Femur (tissue), 1 donor: ENCODE measurements around the gene SLC15A3.
"Not testable (repeated sequence)": the region's sequence is repeated elsewhere in the genome, so short reads cannot be mapped to it uniquely, and the experiment has no call there.

ENCODE experiments used
- DNase-seq: peaks from one replicate; pipeline ENCODE4 v3.0.0-alpha.2; 2017

Gene SLC15A3

DNA sequence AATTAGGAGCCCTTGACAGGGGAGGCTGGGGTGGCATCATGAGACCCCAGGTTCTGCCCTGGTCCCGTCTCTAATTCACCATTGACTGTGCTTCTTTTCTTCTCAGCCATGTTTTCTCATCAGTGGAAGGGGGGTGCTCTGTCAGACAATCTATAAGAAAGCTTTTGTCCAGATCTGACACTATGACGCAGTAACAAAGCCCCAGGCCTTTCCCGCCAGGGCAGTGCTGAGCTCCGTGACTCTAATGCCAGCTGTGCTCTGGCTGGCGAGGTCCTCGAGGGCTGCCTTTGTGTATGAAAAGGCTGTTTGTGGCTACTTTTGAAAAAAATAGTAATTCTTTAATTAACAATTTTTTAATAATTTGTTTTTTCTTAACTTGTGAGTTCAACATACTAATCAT is 22.8 kb upstream of the SLC15A3 start:
- no peak for DNase-seq

DNA sequence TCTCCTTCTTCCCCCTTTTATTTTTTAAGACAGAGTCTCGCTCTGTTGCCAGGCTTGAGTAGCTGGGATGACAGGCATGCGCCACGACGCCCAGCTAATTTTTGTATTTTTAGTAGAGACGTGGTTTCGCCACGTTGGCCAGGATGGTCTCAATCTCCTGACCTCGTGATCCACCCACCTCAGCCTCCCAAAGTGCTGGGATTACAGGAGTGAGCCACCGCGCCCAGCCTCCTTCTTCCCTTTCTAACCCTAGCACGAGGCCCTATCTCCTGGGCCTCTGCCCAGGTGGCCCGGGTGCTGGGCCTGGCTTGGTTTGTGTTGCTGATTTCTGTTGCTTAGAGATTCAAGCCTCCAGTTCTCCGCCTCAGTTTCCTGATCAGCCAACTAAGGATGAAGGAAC is 22.3 kb upstream of the SLC15A3 start:
- not testable (repeated sequence) for DNase-seq

DNA sequence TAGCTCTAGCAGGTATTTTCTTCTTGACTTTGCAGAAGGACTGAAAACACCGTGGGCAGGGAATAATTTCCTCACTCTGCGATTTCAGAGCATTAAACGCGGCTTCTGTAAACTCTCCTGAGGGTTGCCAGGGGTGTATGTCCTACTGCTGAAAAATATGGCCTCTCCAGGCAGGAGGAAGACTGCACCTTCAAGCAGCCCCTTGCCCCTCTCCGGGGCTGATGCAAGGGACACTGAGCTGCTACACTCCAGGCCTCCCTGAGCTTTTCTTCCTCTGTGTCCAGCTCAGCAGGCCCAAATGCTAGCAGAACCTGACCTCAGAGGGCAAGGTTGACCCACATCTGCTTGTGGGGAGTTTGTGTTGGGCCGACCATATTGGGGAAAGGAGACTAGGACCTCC is 21.7 kb upstream of the SLC15A3 start:
- no peak for DNase-seq

DNA sequence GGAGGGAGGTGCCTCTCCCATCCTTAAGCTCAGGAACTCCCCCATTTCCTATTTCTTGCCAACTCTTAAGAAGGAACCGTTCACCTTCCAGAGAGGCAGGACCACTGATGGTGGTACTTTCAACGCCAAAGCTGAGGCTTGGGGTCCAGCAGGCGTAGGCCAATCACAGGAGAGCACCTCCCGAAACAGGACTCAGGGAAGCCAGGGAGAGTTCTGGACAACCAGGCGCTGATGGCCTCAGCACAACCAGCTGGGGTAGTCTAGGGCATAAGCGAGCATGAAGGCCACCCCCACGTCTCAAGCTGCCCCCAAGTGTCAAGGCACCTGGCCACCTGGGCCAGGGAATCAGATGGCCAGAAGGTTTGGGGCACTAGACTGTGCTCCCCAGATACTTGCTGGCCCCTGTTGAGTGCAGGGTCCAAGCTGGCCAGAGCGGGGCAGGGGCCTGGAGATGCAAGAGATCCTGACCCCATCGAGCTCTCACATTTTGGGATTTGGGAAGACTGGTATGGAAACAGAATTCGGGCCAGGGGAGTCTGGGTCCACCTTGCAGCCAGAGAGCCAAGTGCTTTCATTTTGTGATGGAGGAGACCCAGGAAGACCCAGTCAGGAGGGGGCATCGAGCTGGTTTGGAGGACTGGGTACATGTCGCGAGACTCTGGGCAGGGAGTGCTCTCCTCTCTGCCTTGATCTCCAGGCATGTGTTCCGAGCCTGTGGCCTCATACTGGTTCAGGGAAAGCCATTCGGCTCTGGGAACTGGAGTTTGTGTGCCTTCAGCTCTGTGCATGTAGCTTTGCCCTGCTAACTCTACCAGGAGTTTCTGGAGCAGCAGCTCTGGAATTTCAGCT is 20.4 kb upstream of the SLC15A3 start:
- no peak for DNase-seq

DNA sequence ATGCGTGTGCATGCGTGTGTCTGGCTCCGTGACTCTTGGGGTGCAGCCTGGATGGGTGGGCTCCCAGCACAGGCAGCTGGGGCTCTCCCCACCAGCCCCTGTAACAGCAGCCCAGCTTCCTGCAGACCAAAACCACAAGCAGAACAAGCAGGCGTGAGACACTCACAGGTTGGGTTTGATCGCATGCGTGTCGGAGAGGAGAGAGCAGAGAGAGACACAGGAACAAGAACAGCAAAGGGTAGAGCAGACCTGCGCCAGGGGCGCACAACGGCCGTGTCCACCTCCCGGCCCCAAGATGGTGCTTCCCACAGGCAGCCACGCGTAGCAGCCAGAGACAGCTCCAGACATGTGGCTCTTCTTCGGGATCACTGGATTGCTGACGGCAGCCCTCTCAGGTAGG is 19.5 kb upstream of the SLC15A3 start, which contains the start of gene CD6:
Gene CD6 (plus strand): TSS at position 161 of the 400 bp plus-strand sequence. CDS start 186 bp downstream, at position 347.
- no peak for DNase-seq

DNA sequence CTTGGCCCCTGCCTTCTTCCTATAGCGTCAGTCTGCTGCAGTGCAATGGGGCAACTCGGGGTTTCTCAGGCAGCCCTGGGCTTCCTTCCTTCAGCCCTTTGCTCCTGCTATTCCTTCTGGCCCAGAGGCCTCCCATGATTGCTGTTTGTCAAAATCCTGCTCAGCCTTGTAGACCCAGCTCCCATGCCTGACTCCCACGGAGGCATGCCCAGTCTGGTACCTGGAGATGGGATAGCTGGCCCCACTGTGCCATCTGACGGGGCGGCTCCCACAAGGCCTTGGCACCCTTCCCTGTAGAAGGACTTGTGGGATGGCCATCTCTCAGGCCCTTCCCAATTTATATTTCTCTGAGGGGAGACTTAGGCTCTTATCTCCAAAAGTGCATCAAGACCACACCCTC is 18.9 kb upstream of the SLC15A3 start:
- no peak for DNase-seq

DNA sequence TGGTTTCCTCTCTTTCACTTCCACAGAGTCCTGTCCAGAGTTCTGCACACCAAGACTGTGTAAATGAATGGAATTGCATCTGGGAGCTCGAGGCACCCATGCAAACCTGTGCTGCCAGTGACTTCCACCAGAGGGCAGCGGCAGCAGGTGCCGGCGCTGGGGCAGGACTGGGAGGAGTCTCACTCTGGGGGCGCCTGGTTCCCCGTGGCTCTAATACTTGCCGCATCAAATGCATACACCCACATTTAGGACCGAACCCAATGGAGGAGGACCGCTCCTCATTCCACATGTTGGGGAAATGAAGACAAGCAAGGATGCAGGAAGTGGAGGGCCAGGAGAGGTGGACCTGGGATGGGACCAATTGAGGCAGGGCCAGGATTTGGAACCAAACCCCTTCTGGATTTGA is 18.4 kb upstream of the SLC15A3 start:
- peak; percentile 59 for DNase-seq

DNA sequence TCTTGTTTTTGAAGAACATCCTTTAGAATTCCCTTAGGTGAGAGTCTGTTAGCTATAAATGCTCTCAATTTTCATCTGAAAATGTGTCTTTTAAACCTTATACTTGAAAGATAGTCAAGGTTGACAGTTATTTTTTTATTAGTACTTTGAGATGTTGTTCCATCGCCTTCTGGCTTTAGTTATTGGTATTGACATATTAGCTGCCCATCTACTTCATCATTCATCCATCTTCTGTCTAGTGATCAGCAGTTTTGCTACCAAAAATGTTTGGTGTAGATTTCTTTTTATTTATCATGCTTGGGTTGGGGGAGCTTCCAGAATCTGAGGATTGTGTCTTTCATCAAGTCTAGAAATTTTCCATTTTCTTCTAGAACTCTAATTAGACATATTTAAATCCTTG is 16.2 kb upstream of the SLC15A3 start:
- DNase-seq, result no peak

DNA sequence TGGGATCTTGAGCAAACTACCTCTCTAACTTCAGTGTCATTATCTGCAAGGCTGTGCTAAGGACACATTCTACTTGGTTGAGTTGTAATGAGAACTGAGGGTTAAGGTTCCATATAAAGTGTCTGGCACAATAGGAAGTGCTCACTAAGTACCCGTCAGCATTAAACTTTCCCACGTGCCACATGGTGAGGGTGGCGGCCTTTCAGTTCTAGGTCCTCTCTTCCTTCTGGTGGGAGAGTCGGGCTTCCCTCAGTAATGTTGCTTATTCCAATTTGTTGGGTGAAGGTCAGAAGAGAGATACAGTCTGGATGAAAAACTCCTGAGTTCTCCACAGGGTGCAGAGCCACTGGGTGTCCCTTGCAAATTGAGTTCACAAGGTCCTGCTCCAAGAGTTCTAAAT is 14.9 kb upstream of the SLC15A3 start:
- DNase-seq, result no peak

DNA sequence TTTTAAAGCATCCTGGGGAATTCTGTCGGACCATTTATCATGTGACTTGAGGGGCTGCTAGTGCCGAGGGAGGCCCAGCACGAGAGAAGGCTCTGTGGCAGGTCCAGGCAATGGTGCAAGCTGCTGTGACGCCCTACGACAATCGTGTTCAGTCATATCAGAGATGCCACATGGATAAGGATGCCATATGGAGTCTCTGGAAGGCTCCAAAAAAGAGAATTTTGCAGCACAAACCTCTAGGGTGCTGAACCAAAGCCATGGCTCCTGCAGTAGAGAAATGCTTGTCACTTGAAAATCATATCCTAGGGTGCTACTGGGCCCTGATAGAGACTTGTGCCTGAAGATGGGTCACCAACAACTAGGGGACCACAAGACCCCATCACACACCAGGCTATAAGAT is 12.8 kb upstream of the SLC15A3 start:
- no peak for DNase-seq

DNA sequence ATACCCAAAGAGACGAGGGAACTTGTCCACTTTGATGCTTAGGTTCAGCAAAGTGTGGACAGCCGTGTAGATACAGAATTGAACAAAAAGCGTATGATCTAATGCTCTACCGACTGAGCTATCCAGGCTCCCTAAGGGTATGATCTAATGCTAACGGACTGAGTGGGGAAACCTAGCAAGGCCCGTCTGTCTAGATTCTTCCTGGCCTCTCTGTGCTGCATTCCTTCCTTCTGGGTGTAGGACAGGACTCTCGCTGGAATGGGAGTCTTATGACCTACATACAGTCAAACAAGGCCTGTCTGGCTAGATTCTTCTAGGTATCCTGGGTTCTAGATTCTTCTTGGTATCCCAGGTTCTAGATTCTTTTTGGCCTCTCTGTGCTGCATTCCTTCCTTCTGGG is 8.4 kb upstream of the SLC15A3 start:
- DNase-seq, result no peak

DNA sequence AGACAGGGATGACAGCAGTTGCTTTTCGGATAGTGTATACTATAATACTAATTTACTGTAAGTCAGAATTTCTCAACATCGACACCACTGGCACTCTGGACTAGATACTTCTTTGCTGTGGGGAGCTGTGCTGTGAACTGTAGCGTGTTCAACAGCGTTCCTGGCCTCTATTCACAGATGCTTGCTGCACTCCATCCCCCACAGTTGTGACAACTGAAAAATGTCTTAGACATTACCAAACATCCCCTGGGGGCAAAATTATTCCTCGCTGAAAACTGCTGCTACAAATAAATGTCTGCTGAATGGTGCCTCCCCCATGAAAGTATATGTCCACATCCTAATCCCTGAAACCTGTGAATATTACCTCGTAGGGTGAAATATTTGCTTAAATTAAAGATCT is 7.5 kb upstream of the SLC15A3 start:
- DNase-seq, result no peak

DNA sequence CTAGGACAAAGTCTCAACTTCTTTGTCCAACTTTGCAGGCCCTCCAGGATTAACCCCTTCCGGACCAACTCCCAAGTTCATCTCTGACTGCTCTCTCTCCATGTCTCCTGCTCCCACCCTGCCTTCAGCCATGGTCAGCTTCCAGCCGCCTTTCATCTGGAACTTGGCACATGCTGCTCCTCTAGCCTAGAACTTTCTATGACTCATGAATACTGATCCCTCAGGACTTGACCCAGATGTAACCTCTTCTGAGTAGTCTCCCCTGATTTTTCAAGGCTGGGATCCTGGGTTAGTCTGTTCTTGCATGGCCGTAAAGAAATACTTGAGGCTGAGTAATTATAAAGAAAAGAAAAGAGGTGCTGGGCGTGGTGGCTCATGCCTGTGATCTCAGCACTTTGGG is 5.2 kb upstream of the SLC15A3 start:
- DNase-seq, result no peak

DNA sequence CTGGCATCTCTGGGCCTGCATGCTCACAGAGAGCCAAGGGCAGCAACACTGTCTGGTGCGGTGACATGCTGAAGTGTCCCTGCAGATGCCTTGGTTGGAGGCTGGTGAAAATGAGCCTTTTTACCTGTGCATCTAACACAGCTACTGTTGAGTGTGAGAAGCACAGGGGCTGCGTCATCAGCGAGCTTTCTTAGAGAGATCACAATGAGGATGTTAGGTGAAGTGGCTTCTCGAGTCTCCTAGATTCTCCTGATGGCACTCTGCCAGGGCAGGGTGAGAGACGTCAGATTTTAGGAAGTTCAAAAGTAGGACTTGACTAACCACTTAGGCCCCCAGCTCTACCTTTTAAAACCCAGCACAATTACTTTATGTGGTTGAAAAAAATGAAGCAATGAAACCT is 3.6 kb upstream of the SLC15A3 start:
- DNase-seq, result no peak

DNA sequence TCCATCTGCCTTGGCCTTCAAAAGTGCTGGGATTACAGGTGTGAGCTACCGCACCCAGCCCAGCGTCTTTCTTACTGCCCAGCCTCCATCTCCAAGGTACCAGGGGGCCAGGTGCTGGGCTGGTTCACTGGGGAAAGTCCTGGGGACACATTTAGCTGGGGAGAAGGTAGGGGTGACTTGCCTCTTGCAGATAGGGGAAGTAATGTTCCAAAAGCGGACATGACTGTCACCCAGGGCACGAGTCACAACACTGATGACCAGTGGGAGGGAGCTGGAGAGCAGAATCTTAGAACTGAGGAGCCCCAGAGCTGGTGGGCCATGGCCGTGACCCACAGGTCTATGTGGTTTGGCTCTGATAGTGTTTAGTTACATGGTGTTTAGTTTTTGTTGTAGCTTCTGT is 2.4 kb upstream of the SLC15A3 start:
- no peak for DNase-seq

DNA sequence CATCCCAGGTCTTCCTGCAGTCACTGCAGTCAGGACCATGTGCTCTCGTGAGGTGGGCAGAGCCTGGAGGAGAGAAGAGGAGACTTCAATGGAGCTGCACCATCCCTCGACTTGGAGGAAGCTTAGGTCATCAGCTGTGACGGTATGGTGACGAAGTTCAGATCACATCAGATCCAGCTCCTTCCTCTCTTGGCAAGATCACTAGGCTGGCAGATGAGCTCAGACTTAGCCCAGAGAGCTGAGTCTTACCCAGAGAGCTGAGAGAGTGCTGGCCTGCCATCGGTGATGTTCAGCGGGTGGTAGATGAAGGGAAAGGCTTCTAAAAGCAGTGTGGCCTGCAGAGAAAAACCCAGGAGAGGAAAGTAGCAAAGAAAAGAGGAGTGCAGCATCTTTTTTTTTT is 1.8 kb upstream of the SLC15A3 start:
- DNase-seq, result no peak

DNA sequence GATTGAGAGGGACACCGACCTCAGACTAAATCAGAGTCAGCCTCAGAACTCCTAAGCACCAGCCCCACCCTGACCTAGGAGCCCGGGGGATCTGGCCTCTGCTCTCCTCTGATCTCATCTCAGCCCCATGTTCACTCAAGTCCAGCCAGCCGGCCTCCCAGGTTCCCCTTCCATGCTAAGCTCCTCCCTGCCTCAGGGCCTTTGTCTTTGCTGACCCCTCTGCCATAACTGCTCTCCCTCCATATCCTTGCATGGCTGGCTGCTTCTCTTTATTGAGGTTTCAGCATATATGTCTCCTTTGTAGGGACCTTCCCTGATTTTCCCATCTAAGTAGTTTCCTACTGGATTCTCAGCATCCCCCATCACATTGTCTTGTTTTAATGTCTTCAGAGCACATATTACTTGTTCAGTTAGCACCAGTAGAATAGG is 780 bp upstream of the SLC15A3 start:
- DNase-seq, result no peak

DNA sequence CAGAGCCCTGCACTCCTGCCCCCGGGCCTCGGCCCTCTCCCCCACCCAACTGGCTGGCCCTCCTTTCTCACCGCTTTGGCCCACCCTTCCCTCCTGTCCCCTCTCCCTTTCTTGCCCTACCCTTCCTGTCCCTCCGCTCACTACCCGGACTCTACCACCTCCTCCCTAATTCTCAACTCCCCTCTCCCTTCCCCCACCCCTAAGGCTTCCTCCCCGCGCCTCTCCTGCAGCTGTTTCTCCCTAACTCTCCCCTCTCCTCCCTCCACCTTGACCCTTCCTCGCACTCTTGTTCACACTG is 421 bp downstream of the SLC15A3 start:
- no peak for DNase-seq

DNA sequence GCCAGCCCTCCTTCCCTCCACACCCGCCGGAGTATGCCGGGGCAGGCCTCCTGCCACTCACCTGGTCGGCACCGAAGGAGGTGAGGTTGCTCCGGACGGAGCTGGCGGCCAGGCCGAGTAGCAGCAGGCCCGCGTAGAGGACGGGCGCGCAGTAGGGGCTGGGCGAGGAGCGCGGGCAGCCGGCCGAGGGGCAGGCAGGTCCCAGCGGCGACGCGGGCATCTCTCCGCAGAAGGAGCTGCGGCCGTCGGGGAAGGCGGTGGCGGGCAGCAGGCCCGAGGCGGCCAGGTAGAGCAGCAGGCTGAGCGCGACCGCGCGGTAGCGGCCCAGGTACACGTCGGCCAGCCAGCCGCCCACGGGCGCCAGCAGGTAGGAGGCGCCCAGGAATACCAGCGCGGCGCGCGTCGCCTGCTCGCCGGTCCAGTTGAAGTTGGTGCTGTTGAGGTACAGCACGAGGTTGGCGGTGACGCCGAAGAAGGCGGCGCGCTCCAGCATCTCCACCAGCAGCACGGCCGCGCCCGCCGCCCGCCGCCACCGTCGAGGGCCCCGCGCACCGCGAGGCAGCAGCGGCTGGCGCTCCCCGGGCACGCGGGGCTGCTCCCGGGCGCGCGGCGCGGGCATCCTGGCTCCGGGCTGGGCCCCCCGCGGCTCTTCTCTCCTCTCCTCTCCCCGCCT is 907 bp downstream of the SLC15A3 start:
- no peak for DNase-seq

DNA sequence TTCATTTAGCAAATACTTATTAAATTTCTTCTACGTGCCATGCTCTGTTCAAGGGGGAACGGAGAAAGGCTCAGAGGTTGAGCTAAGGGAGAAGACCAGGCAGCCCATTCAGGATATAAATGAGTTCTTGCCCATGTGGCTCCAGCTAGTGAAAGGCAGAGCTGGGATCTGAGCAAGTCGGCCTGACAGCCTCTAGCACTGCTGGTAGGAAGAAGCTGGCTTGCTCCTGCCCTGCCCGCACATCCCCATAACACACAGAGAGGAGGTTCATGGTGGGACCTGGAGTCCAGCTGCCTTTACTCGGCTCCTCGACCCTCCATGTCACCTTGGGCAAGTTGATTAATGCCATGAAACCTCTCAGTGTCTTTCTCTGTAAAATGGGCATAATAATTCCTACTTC is 2.0 kb downstream of the SLC15A3 start:
- DNase-seq, result no peak

DNA sequence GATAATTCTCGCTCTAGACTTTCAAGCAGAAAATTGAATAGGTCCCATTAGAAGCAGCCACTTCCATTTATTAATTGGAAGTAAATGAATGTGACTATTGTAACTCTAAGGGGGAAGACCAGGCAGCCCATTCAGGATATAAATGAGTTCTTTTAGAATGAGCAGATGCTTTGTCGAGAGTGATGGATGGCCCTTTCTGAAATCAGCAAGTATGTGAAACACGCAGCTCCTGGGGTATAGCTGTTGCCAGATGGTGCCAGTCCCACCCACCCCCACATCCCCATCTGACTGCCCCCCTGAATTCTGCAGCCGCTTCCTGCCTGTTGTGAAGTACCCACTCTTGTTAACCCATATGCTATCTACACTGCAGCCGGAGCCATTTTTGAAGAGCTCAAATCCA is 3.7 kb downstream of the SLC15A3 start:
- DNase-seq, result no peak

DNA sequence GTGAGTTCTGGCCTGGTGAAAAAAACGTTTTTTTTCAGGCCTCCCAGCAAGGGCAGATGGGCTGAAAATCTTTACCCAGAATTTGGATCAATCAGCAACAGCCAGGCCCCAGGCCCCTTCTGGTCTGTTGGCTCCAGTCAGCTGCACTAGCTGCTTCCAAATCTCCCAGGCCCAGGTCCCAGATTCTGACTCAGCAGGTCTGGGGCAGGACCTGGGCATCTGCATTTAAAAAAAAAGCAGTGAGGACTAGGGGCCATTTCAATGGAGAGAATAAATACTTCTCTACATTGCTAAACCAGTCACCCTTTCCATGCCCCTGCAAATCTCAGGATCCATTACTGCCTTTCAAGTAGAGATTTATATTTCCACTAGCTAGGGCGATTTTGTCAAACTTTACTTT is 4.3 kb downstream of the SLC15A3 start:
- DNase-seq, result no peak

DNA sequence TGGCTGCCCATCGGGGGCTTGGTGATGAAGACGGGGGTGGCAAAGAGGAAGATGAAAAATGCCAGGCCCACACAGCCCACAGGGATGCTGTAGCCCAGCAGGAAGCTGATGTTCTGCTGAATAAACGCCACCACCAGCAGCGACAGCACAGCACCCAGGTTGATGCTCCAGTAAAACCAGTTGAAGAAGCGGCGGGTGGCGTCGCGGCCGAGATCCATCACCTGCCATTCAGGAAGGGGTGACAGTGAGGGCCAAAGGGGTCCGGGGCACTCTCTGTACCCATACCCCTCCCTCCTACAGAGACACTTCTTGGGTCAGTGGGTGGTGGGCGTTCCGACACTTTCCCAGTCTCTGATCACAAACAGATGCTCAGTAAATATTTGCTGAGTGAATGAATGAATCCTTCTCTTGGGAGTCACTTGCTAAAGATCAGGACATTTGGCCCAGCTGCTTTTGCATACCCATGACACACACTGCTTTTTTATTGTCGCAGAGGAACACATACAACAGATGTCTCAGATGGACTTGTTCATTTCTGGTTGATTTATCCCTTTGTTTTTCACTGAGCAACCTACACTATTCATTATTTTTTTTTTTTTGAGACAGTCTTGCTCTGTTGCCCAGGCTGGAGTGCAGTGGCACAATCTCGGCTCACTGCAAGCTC is 5.2 kb downstream of the SLC15A3 start:
- no peak for DNase-seq

DNA sequence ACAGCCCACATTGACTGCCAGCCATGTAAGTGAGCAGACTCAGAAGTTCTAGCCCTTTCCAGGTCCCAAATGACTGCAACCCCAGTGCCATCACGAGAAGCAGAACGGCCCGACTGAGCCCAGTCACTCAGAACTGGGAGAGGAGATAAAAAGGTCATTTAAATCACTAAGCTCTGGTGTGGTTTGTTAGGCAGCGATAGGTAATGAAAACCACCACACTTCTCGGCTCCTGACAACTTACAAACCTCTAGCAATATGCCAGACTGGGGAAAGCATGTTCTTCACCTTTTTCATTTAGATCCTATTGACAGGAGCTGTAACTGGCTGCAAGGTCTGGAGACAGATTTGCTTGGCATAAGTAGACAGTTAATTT is 6.7 kb downstream of the SLC15A3 start:
- no peak for DNase-seq
